NCI-H524 treated with DMSO at 0.1 percent for 48 hours (cell line): ENCODE measurements around the gene STK11.

Experiments used
- DNase-seq: peaks from one replicate; lab custom pipeline; 2025; lab: John Stamatoyannopoulos, UW

STK11 gene

GRCh38 chr19:1262623-1263123 is 57.1 kb downstream of the STK11 start:
- no peak for DNase-seq

DNA sequence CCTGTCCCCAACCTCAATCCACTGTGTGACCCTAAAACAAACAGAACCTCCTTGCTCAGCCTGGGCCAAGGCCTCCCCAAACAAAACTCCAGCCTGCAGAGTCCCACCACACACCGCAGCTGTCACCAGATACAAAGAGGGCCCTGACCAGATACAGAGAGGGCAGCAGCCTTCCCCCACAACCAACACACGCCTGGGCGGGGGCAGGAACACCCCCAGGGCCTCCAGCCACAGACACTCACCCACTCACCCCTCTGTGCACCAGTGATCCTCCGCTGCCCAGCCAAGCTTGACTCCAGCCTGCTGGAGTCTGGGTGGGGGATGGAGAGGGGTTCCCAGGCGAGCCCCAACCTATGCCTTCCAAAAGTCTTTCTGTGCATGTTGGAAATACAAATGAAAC is 57.6 kb downstream of the STK11 start:
- no peak for DNase-seq

- DNase-seq, result no peak
These were observed 59.4 kb downstream of the STK11 start for GRCh38 chr19:1264801-1265614.

GRCh38 chr19:1265615-1266128 is 60.1 kb downstream of the STK11 start:
- DNase-seq, result no peak

DNA sequence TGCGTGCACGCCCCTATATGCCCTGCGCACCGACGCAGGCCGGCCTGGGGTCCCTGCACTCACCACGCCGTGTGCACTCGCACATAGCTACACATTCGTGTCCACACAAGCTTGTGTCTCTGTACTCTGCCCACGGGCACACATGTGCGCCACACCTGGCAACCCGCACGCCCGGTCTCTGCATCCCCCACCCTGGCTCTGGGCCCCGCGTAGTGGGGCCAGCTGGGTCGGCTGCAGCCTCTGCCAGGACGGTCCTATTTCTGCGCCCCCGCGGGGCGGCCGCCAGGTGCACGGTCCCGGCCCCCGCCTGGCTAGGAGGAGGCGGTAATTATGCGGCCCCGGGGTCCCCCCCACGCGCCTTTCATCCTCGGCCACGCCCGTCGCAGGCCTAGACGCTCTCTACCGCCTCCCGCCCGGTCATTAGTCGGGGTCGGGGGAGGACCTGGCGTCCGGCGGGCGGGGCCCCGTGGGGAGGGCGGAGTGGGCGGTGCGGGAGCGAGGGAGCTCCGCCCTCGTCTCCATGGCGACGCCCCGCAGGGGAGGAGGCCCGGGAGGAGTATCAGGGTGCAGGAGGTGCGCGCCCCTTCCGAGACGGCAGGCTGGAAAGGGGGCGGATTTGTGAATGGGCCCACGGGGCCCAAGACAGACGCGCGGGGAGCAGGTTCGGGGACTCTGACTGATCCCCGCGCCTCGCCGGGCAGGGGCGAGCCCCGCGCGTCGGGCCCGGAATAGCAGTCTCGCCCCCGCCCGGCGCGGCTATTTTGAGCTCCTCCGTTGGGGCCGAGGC is 60.7 kb downstream of the STK11 start:
- no peak for DNase-seq

- DNase-seq, result no peak
These were observed 61.4 kb downstream of the STK11 start for GRCh38 chr19:1266916-1267476.

- DNase-seq, result no peak
These were observed 62.1 kb downstream of the STK11 start for GRCh38 chr19:1267477-1268225.

DNA sequence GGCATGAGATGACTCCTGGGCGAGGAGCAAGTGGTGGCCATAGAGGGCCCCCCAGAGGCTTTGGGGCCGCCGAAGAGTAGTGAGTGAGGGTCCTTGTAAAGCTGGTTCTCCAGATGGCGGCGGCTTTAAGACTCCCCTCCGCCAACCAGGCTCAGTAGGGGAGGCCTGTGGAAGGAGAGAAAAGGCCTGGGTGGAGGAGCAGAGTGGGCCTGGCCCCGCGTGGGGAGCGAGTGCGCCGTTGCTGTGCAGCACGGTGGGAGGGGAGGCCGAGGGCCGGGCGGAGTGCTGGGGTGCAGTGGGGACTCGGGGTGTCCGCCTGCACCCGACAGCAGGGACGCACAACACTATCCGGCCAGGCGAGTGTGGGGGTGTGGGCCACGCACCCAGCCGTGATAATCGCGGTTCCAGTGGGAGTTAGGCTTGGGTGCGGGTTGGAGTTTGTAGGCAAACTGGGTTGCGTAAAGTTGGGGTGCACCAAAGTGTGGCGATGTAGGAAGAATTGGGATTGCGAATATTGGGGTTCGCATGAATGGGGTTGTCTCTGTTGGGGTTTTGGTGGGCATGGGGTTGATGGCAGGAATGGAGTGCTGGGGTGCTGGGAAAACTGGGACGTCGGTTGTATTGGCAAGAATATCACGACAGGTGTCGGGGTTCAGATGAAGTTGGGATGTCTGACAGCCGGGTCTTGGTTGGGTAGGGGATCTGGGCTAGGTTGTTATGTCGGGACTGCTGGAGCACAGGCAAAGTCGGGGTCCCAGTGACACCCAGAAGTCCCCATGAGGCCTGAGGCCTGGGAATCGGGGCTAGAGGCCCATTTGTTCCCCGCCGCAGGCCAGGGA is 62.9 kb downstream of the STK11 start:
- no peak for DNase-seq

DNA sequence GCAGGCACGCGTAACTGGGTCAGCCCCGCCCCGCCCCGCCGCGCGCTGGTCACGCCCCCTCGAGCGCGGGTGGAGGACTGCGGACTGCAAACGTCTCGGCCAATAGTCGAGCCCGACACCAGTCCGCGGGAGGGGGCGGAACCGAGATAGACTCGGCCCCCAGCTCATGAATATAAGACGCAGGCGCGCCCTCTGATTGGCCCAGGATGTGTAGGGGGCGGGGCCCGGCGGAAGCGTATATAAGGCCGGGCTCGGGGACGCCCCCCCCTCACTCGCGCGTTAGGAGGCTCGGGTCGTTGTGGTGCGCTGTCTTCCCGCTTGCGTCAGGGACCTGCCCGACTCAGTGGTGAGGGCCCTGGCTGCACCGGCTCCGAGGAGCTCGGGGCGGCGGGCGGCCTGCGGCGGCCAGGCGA is 63.5 kb downstream of the STK11 start, which contains the start of gene CIRBP:
Gene CIRBP, plus strand, starts transcription at position 268 of the 413 bp plus-strand sequence. CDS start 1,602 bp downstream, outside the sequence.
- peak; percentile 91 for DNase-seq

DNA sequence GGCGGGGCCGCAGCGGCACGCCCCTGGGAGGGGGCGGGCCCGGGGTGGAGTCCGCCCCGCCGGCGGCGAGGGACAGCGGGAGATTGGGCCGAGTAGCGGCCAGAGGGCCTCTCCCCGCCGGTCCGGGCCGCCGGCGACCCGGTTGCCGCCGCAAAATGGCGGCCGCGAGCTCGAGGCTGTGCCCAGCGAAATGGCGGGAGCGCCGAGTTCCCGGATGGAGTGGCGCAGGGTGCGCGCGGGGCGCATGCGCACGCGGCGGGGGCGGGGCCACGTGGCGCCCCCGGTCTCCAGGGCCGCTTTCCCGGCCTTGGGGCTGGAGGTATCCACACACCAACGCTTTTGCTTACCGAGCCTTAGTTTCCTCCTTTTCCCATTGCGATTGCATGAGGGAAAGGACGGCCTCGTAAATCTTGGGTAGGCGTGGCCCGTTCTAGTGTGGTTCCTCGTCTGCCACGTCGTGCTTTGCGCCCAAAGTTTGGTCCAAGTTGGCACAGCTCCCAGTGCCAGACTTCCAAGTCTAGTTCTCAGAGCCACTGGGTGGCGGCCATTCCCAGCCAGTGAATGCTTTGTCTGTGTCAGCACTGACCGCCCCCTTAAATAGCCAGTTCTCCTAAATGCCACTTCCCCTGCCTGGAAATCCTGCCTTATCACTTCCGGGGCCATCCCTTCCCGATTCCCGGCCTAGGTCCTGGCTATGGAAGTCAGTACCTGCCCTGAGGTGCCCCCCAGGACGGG is 64.1 kb downstream of the STK11 start:
- DNase-seq, result peak; percentile 29

DNA sequence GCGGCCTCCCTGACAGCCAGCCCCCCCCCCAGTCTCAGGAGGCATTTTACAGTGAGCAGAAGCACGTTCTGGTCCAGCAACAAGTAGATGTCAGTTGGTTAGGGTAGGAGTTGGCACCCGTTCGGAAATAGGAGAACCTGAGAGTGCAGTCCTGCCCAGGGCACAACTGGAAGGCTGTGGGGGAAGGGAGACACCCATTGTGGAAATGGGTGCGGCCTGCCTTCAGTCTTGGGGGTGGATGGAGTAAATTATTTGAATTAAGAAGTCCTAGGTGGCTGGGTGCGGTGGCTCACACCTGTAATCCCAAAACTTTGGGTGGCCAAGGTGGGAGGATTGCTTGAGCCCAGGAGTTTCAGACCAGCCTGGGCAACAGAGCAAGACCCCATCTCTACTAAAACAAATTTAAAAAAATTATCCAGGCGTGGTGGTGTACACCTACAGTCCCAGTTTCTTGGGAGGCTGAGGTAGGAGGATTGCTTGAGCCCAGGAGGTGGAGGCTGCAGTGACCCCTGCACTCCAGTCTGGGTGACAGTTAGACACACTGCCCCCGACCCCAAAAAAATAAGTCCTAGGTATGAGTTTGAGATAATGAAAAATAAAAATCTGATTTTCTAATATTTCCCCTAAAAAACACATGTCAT is 64.8 kb downstream of the STK11 start:
- no peak for DNase-seq

- no peak for DNase-seq
These were observed 65.4 kb downstream of the STK11 start for GRCh38 chr19:1270854-1271527.

DNA sequence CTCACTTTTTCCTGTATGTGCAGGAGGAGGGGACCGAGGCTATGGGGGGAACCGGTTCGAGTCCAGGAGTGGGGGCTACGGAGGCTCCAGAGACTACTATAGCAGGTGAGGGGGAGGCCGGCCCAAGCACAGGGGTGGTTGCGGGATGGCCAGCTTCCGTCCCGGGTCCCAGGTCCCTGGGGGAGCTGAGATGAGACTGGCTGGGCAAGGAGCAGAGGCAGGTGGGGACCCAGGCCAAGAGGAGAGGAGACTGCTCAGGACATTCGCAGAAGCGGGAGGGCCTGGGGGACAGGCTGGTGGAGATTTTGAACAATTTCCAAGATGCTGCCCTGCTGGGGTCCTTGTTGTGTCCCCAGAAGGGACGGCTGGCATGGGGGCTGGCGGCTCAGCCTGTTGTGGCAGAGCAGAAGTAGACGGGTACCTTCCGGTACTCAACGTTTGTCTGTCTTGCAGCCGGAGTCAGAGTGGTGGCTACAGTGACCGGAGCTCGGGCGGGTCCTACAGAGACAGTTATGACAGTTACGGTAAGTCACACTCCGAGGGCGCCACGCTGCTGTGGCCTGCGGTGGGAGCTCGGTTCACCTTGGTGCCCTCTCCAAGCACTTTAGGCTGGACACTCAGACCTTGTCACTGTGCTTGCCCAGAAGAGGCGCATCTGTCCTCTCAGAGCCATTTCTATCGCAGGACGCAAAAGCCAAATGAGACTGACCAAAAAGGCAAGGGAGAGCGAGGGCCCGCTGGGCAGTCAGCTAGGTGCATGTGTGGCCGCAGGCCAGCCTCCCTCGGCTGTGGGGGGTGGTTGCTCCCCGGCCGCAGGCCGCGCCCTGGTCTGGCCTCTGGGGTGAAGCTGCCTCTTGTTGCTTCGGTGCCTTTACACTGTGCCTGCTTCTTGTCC is 66.2 kb downstream of the STK11 start:
- DNase-seq, result no peak

DNA sequence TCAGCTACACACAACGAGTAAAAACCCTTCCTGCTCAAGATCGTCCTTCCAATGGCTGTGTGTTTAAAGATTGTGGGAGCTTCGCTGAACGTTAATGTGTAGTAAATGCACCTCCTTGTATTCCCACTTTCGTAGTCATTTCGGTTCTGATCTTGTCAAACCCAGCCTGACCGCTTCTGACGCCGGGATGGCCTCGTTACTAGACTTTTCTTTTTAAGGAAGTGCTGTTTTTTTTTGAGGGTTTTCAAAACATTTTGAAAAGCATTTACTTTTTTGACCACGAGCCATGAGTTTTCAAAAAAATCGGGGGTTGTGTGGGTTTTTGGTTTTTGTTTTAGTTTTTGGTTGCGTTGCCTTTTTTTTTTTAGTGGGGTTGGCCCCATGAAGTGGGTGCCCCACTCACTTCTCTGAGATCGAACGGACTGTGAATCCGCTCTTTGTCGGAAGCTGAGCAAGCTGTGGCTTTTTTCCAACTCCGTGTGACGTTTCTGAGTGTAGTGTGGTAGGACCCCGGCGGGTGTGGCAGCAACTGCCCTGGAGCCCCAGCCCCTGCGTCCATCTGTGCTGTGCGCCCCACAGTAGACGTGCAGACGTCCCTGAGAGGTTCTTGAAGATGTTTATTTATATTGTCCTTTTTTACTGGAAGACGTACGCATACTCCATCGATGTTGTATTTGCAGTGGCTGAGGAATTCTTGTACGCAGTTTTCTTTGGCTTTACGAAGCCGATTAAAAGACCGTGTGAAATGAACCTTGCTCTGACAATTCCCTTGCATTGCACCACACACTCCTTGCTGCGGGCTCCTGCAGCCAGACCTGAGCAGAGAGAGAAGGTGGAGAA is 67.1 kb downstream of the STK11 start:
- DNase-seq, result no peak

DNA sequence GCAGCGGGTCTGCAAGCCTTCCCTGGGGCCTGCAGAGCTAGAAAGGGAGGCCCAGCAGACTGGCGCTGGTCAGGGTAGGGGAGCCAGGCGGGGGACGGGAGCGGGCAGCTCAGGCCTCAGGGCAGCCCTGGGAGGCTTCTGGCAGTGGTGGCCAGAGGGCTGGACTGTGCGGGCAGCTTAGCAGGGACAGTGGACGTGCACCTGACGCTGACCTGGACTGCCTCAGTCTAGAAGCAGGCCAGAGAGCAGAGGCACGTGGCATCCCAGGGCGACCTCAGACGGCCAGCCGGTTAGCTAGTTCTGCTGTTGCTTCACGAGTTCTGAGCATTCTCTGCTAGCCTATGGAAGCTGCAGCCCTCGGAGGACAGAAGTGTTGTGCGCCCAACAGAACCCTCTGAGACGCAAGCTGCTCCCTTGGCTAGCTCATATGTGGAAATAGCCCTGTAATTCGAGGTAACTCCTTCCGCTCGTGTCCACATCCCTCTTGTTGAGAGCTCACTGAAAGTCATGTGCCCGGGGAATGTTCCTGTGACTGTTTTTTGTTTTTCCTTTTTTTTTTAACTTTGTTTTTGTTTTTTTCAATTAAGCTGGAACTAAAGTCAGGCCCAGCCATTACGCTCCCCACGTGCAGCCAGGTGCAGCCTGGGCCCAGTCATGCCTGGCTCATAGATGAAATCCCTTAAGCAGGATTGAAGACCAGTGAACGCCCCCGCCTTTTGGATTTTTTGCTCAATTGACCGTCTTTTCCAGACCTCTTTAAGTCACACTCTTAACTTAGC is 67.9 kb downstream of the STK11 start:
- no peak for DNase-seq
